ENCODE results near the gene DPM1.

- TF ChIP-seq POLR2A (IDR thresholded peaks at IDR 0.05; ENCODE audit: low read depth, low read length) (no peak), POLR2AphosphoS5 (IDR thresholded peaks at IDR 0.05; ENCODE audit: low read depth, low read length) (no peak), SPI1 (IDR thresholded peaks at IDR 0.05; ENCODE audit: low read depth, low read length) (no peak)
Observed at GRCh38 chr20:50918403-50918802, 39.9 kb downstream of the DPM1 start.
